HepG2 (cell line): ENCODE measurements around the gene CES2. TPM values are rescaled to one million over a fixed set of nuclear protein-coding genes. Genes with fewer than 3 reads are reported as not detected.
"Not testable (repeated sequence)": the region's sequence is repeated elsewhere in the genome, so short reads cannot be mapped to it uniquely, and the experiment has no call there.

Experiments used
- ATAC-seq: fragments of 200-7000 bp; cut with Tn5 transposase; 3 replicates; pipeline ENCODE4 v1.9.1; 2020; ENCODE audit warnings: mild to moderate bottlenecking, moderate library complexity
- BruUV-seq: library from RNA; stranded (reverse); fragments of 400-500 nt; replicated peaks from 2 replicates; lab custom pipeline; 2021; lab: Mats Ljungman, UMichigan
- CTCF ChIA-PET: fragments of 300-600 bp; formaldehyde crosslinking; extraction: SDS; loops from one replicate; lab custom pipeline; 2021; ENCODE audit warnings: low total read pairs, inconsistent platforms, low intra/inter-chr PET ratio; lab: Yijun Ruan, JAX
- POLR2A ChIA-PET: fragments of 350-600 bp; sonication (Branson Sonifier 250); formaldehyde crosslinking; loops from one replicate; lab custom pipeline; 2020; ENCODE audit warnings: antibody characterized with exemption, inconsistent platforms; lab: Yijun Ruan, JAX
- DNase-seq: peaks from one replicate; pipeline ENCODE4 v3.0.0-alpha.2; 2015; ENCODE audit warnings: low spot score
- FAIRE-seq: peaks from 3 replicates; lab custom pipeline; 2011; peaks lifted over from hg19 to GRCh38; lab: Jason Lieb, UNC
- H2AFZ ChIP-seq: one replicate; pipeline ENCODE4 v1.6.1; 2011; ENCODE audit warnings: low read length, inconsistent platforms
- H3K27ac ChIP-seq: fragments of 300-600 bp; 3 replicates; pipeline ENCODE4 v1.8.0; 2011; ENCODE audit warnings: mixed run types, mild to moderate bottlenecking, mixed read lengths, low read length, inconsistent platforms; ENCODE audit not compliant: insufficient read depth; ENCODE audit errors: extremely low read length
- H3K27me3 ChIP-seq, 2 experiments: fragments of 200-600 bp in 1 of 2; 2 replicates in 1 of 2; 3 replicates in 1 of 2; pipeline versions ENCODE4 v1.6.0 to v1.8.0; 2011; ENCODE audit warnings: low read length in 2 of 2, mild to moderate bottlenecking in 2 of 2, moderate library complexity in 2 of 2, inconsistent platforms in 1 of 2; ENCODE audit not compliant: insufficient read depth in 2 of 2, control insufficient read depth in 1 of 2
- H3K36me3 ChIP-seq, 2 experiments: fragments of 200-600 bp in 1 of 2; replicated peaks in 1 of 2; 2 replicates in 1 of 2; 3 replicates in 1 of 2; pipeline versions ENCODE4 v1.5.1 to v1.8.0; 2011; ENCODE audit warnings: low read length in 2 of 2, inconsistent platforms in 1 of 2; ENCODE audit not compliant: insufficient read depth in 2 of 2, control insufficient read depth in 1 of 2
- H3K4me1 ChIP-seq: 2 replicates; pipeline ENCODE4 v1.5.1; 2012; ENCODE audit warnings: low read length, inconsistent platforms; ENCODE audit not compliant: insufficient read depth
- H3K4me2 ChIP-seq: 2 replicates; pipeline ENCODE4 v1.6.0; 2011; ENCODE audit warnings: low read depth, low read length, inconsistent platforms
- H3K4me3 ChIP-seq, 3 experiments: fragments of 200-600 bp in 1 of 3; sonication (generic), shearing (Covaris generic) in 1 of 3; replicated peaks in 1 of 3; 2 replicates each; pipeline ENCODE4 v1.5.1; 2011 to 2016; ENCODE audit warnings: low read length in 3 of 3, inconsistent platforms in 2 of 3, low read depth in 2 of 3, mild to moderate bottlenecking in 2 of 3, control low read depth in 1 of 3, mixed read lengths in 1 of 3; ENCODE audit not compliant: insufficient read depth in 1 of 3
- H3K79me2 ChIP-seq: one replicate; pipeline ENCODE4 v1.6.1; 2011; ENCODE audit warnings: low read length, inconsistent platforms; ENCODE audit not compliant: insufficient read depth
- H3K9ac ChIP-seq: 2 replicates; pipeline ENCODE4 v1.6.0; 2011; ENCODE audit warnings: mild to moderate bottlenecking, low read depth, low read length, inconsistent platforms; ENCODE audit not compliant: insufficient read depth
- H3K9me3 ChIP-seq: 2 replicates; pipeline ENCODE4 v1.5.1; 2012; ENCODE audit warnings: mild to moderate bottlenecking, low read length
- H4K20me1 ChIP-seq: 2 replicates; pipeline ENCODE4 v1.6.0; 2011; ENCODE audit warnings: inconsistent platforms, mild to moderate bottlenecking, low read length, moderate library complexity; ENCODE audit not compliant: insufficient read depth
- AKAP8 ChIP-seq: sonication (generic); formaldehyde crosslinking; IDR thresholded peaks from 2 replicates; pipeline ENCODE4 v1.5.1; 2020; ENCODE audit warnings: mild to moderate bottlenecking, missing genetic modification reagents
- DRAP1 ChIP-seq: IDR thresholded peaks from 2 replicates; pipeline ENCODE4 v1.6.1; 2016; ENCODE audit warnings: missing genetic modification reagents, missing compliant biosample characterization
- FOXK2 ChIP-seq: fragments of 450-650 bp; IDR thresholded peaks from 2 replicates; pipeline ENCODE4 v1.6.1; 2016
- NFYB ChIP-seq: sonication (generic); formaldehyde crosslinking; IDR thresholded peaks from 2 replicates; pipeline ENCODE4 v1.4.0; 2020; ENCODE audit warnings: missing genetic modification reagents
- NFYC ChIP-seq: IDR thresholded peaks from 2 replicates; pipeline ENCODE4 v1.6.1; 2016; ENCODE audit warnings: missing genetic modification reagents, missing compliant biosample characterization
- POGZ ChIP-seq: sonication (generic); formaldehyde crosslinking; IDR thresholded peaks from 2 replicates; pipeline ENCODE4 v1.4.0; 2020; ENCODE audit warnings: mild to moderate bottlenecking, missing genetic modification reagents
- POLR2A ChIP-seq, 2 experiments: IDR thresholded peaks; 2 replicates each; pipeline ENCODE4 v1.6.1; 2011; ENCODE audit warnings: low read depth in 2 of 2, low read length in 2 of 2, mild to moderate bottlenecking in 1 of 2, moderate library complexity in 1 of 2; ENCODE audit not compliant: insufficient read depth in 1 of 2
- POLR2AphosphoS5 ChIP-seq: IDR thresholded peaks from 2 replicates; pipeline ENCODE4 v1.6.1; 2012; ENCODE audit warnings: low read depth, low read length
- SALL1 ChIP-seq: sonication (generic); formaldehyde crosslinking; IDR thresholded peaks from 2 replicates; pipeline ENCODE4 v1.8.0; 2022; ENCODE audit warnings: mild to moderate bottlenecking, missing genetic modification reagents
- SOX13 ChIP-seq, 3 experiments: fragments of 450-650 bp in 1 of 3; sonication (generic) in 1 of 3; formaldehyde crosslinking in 1 of 3; IDR thresholded peaks in 2 of 3; conservative IDR thresholded peaks in 1 of 3; 2 replicates each; pipeline versions ENCODE4 v1.5.0 to v1.6.1; 2016 to 2020; ENCODE audit warnings: antibody characterized with exemption in 1 of 3, mild to moderate bottlenecking in 1 of 3, missing compliant biosample characterization in 1 of 3, missing genetic modification reagents in 1 of 3, moderate library complexity in 1 of 3
- SOX6 ChIP-seq, 2 experiments: fragments of 450-650 bp in 1 of 2; sonication (generic) in 1 of 2; formaldehyde crosslinking in 1 of 2; IDR thresholded peaks; 2 replicates each; pipeline versions ENCODE4 v1.4.0 to v1.6.1; 2017 to 2020; ENCODE audit warnings: antibody characterized with exemption in 1 of 2, mild to moderate bottlenecking in 1 of 2, missing genetic modification reagents in 1 of 2
- SP1 ChIP-seq, 2 experiments: fragments of 450-650 bp in 1 of 2; sonication (generic) in 1 of 2; formaldehyde crosslinking in 1 of 2; IDR thresholded peaks; 2 replicates each; pipeline versions ENCODE4 v1.4.0 to v1.6.1; 2016 to 2020; ENCODE audit warnings: missing genetic modification reagents in 1 of 2
- ZMYM4 ChIP-seq: sonication (generic); formaldehyde crosslinking; IDR thresholded peaks from 2 replicates; pipeline ENCODE4 v1.8.1; 2023; ENCODE audit warnings: mild to moderate bottlenecking, missing genetic modification reagents
- ZNF572 ChIP-seq: sonication (generic); formaldehyde crosslinking; IDR thresholded peaks from 2 replicates; pipeline ENCODE4 v1.5.1; 2020; ENCODE audit warnings: mild to moderate bottlenecking, missing genetic modification reagents
- ZNF614 ChIP-seq: IDR thresholded peaks from 2 replicates; pipeline ENCODE4 v1.6.1; 2018; ENCODE audit warnings: missing biosample characterization, missing genetic modification reagents, inconsistent platforms, borderline replicate concordance
- ZNF788 ChIP-seq: sonication (generic); formaldehyde crosslinking; IDR thresholded peaks from 2 replicates; pipeline ENCODE4 v1.5.0; 2020; ENCODE audit warnings: mild to moderate bottlenecking, missing genetic modification reagents, borderline replicate concordance
- ZSCAN25 ChIP-seq: sonication (generic); formaldehyde crosslinking; IDR thresholded peaks from 2 replicates; pipeline ENCODE4 v1.8.0; 2022; ENCODE audit warnings: mild to moderate bottlenecking, missing genetic modification reagents
- WGBS: methylation state at CpG from one replicate; pipeline ENCODE4 v1.1.6; 2017; ENCODE audit warnings: low lambda C conversion rate; 5-methylcytosine and 5-hydroxymethylcytosine counted together
- in situ Hi-C: cut with HindIII; loops from 2 replicates; pipeline ENCODE4 v1.10.0; 2017; ENCODE audit warnings: low pct_unique_long_range_greater_than_20kb; ENCODE audit not compliant: extremely low pct_ligation_motif_present
- intact Hi-C: fragments of 100-400 bp; cut with micrococcal nuclease; formaldehyde crosslinking; loops from one replicate; pipeline ENCODE4 v1.10.0; 2022; ENCODE audit not compliant: unreplicated experiment
- polyA plus RNA-seq, 8 experiments: library from polyadenylated mRNA; depleted of rRNA in 3 of 8; stranded (reverse) in 7 of 8; unstranded in 1 of 8; fragments of >200 nt; fragmentation: Illumina TruSeq in 4 of 8; extraction: Trizol in 4 of 8; gene quantifications; 2 replicates each; pipeline versions ENCODE4 v1.2.1 to v1.2.3, GENCODE V29; 2011 to 2016; ENCODE audit warnings: low read depth in 4 of 8, missing spikeins in 1 of 8, mixed read lengths in 1 of 8; ENCODE audit not compliant: insufficient read depth in 1 of 8
- total RNA-seq, 5 experiments: library from RNA; depleted of rRNA; stranded (reverse); fragments of >200 nt; fragmentation: Illumina TruSeq; extraction: Trizol; gene quantifications; 2 replicates each; pipeline ENCODE4 v1.2.3, GENCODE V29; 2016; ENCODE audit warnings: low read depth in 1 of 5
- TF ChIP-seq, protein P1 (sequence below): sonication (generic); formaldehyde crosslinking; IDR thresholded peaks from 2 replicates; pipeline ENCODE4 v1.4.0; 2020; ENCODE audit warnings: missing genetic modification reagents, borderline replicate concordance
- TF ChIP-seq, protein P2 (sequence below): IDR thresholded peaks from 2 replicates; pipeline ENCODE4 v1.6.1; 2016; ENCODE audit warnings: low read depth

The CES2 gene
- total and polyA plus RNA-seq, 2 of the 13 experiments (the other 11 are each of a cell fraction or from before 2014, with no cell fraction given): 50.6 to 63.8 TPM

- ChIA-PET POLR2A (interaction anchor here (0.6 to 1.3 kb wide), 2 partner anchors 17 to 252 kb away, joined by 3 read pairs; no protein-coding TSS in a partner anchor), CTCF (interaction anchor here (1.2 to 1.5 kb wide), 2 partner anchors 21 to 80 kb away, joined by 3 to 4 read pairs; no protein-coding TSS in a partner anchor)
- H4K20me1 ChIP-seq; ATAC-seq; H3K36me3 ChIP-seq; FAIRE-seq; H3K27ac ChIP-seq; H3K79me2 ChIP-seq; BruUV-seq; H2AFZ ChIP-seq; H3K9me3 ChIP-seq; H3K9ac ChIP-seq; TF ChIP-seq SOX6, SP1, SOX13 (IDR thresholded peaks at IDR 0.05): not testable (repeated sequence)
- DNase-seq: peak; percentile 44
- peak overlapping the region in 1 of 3 experiments; percentile 3; a peak in 1 of 6 replicates for H3K4me3 ChIP-seq
- H3K27me3 ChIP-seq: peaks cover 2 to 11% of the 10 kb centered on the region in 2 experiments; a peak in 3 of 5 replicates
- peaks cover 63% of the 10 kb centered on the region for H3K4me1 ChIP-seq
- peak overlapping the region; percentile 50; the same call in 1 of the 2 replicates for H3K4me2 ChIP-seq
- in situ Hi-C loops (loop anchor here (5.0 kb wide), 3 partner anchors 37 to 212 kb away; partner anchors contain the start of genes FBXL8 and TRADD), intact Hi-C loops (loop anchor here (5.0 kb wide), 1 partner anchor 1762 kb away; the partner anchor contains the start of gene CDH1)
- WGBS: 57% methylated on average over 10 of the region's 11 CpGs
- peak; percentile 45; the same call in 1 of the 2 replicates for TF ChIP-seq SALL1 (CRISPR knock-in tag)
- 0 out of 2 replicates have a peak, but pooled peaks have one; percentile 56 for TF ChIP-seq AKAP8 (CRISPR knock-in tag)
- TF ChIP-seq POLR2AphosphoS5: peak; percentile 51; the same call in 1 of the 2 replicates
- TF ChIP-seq ZNF788: 0 out of 2 replicates have a peak, but pooled peaks have one; percentile 23
- TF ChIP-seq FOXK2: 0 out of 2 replicates have a peak, but pooled peaks have one; percentile 0
- peak; percentile 40; the same call in 1 of the 2 replicates for TF ChIP-seq ZNF572 (CRISPR knock-in tag)
- peak; percentile 87 for TF ChIP-seq NFYC (CRISPR knock-in tag)
- TF ChIP-seq, protein P1, sequence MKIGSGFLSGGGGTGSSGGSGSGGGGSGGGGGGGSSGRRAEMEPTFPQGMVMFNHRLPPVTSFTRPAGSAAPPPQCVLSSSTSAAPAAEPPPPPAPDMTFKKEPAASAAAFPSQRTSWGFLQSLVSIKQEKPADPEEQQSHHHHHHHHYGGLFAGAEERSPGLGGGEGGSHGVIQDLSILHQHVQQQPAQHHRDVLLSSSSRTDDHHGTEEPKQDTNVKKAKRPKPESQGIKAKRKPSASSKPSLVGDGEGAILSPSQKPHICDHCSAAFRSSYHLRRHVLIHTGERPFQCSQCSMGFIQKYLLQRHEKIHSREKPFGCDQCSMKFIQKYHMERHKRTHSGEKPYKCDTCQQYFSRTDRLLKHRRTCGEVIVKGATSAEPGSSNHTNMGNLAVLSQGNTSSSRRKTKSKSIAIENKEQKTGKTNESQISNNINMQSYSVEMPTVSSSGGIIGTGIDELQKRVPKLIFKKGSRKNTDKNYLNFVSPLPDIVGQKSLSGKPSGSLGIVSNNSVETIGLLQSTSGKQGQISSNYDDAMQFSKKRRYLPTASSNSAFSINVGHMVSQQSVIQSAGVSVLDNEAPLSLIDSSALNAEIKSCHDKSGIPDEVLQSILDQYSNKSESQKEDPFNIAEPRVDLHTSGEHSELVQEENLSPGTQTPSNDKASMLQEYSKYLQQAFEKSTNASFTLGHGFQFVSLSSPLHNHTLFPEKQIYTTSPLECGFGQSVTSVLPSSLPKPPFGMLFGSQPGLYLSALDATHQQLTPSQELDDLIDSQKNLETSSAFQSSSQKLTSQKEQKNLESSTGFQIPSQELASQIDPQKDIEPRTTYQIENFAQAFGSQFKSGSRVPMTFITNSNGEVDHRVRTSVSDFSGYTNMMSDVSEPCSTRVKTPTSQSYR: peak; percentile 21; the same call in 1 of the 2 replicates
- peak; percentile 17; the same call in 1 of the 2 replicates for TF ChIP-seq SOX6 (CRISPR knock-in tag; IDR thresholded peaks at IDR 0.05)
- peak; percentile 24; the same call in 1 of the 2 replicates for TF ChIP-seq SP1 (CRISPR knock-in tag; IDR thresholded peaks at IDR 0.05)
- peak; percentile 26; the same call in 1 of the 2 replicates for TF ChIP-seq ZNF614 (CRISPR knock-in tag)
- TF ChIP-seq DRAP1 (CRISPR knock-in tag): peak; percentile 85
- TF ChIP-seq ZMYM4 (CRISPR knock-in tag): peak; percentile 88
- peak; percentile 37; the same call in 1 of the 2 replicates for TF ChIP-seq POGZ (CRISPR knock-in tag)
- TF ChIP-seq NFYB (CRISPR knock-in tag): peak; percentile 91
- peak in 1 of 2 experiments; percentile 1; a peak in 1 of 4 replicates for TF ChIP-seq SOX13 (CRISPR knock-in tag; conservative IDR thresholded peaks at IDR 0.05 in 1 of 2, IDR thresholded peaks at IDR 0.05 in 1 of 2)
- TF ChIP-seq POLR2A (IDR thresholded peaks at IDR 0.05; ENCODE audit: insufficient read depth in 1 of 2, low read depth in 2 of 2, low read length in 2 of 2): peak; percentile 68 to 79; a peak in 3 of 4 replicates
- TF ChIP-seq, protein P2, sequence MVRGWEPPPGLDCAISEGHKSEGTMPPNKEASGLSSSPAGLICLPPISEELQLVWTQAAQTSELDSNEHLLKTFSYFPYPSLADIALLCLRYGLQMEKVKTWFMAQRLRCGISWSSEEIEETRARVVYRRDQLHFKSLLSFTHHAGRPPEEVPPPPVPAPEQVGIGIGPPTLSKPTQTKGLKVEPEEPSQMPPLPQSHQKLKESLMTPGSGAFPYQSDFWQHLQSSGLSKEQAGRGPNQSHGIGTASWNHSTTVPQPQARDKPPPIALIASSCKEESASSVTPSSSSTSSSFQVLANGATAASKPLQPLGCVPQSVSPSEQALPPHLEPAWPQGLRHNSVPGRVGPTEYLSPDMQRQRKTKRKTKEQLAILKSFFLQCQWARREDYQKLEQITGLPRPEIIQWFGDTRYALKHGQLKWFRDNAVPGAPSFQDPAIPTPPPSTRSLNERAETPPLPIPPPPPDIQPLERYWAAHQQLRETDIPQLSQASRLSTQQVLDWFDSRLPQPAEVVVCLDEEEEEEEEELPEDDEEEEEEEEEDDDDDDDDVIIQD (CRISPR knock-in tag): 0 out of 2 replicates have a peak, but pooled peaks have one; percentile 33
- 0 out of 2 replicates have a peak, but pooled peaks have one; percentile 14 for TF ChIP-seq ZSCAN25 (CRISPR knock-in tag)
These were observed 39.6 kb downstream of the CES2 start for GRCh38 chr16:66974932-66975246.
